HepG2 (cell line): Measurements from ENCODE around the gene TTC9. TPM values are rescaled to one million over a fixed set of nuclear protein-coding genes. Genes with fewer than 3 reads are reported as not detected.

Source experiments
- ARNT2 ChIP-seq: sonication (generic); formaldehyde crosslinking; IDR thresholded peaks from 2 replicates; pipeline ENCODE4 v1.8.0; 2022; ENCODE audit warnings: mild to moderate bottlenecking, low read depth, missing genetic modification reagents, moderate library complexity
- ATF3 ChIP-seq: sonication (generic); formaldehyde crosslinking; IDR thresholded peaks from 2 replicates; pipeline ENCODE4 v1.4.0; 2020; ENCODE audit warnings: missing genetic modification reagents
- BORCS8-MEF2B ChIP-seq: sonication (generic); formaldehyde crosslinking; IDR thresholded peaks from 2 replicates; pipeline ENCODE4 v1.8.0; 2022; ENCODE audit warnings: mild to moderate bottlenecking, missing genetic modification reagents
- CBX2 ChIP-seq, 2 experiments: fragments of 200-600 bp in 1 of 2; sonication (generic); formaldehyde crosslinking in 1 of 2; IDR thresholded peaks; 2 replicates each; pipeline versions ENCODE4 v1.7.0 to v1.8.1; 2018 to 2022; ENCODE audit warnings: low read depth in 2 of 2, low read length in 1 of 2, mild to moderate bottlenecking in 1 of 2, missing genetic modification reagents in 1 of 2
- CEBPB ChIP-seq: IDR thresholded peaks from 2 replicates; pipeline ENCODE4 v1.6.1; 2011; ENCODE audit warnings: low read depth, low read length, improper control_type of control experiment, borderline replicate concordance
- EP300 ChIP-seq, 3 experiments: sonication (generic) in 1 of 3; formaldehyde crosslinking in 1 of 3; IDR thresholded peaks; 2 replicates each; pipeline versions ENCODE4 v1.5.1 to v1.6.1; 2011 to 2020; ENCODE audit warnings: low read depth in 2 of 3, low read length in 2 of 3, borderline replicate concordance in 1 of 3, improper control_type of control experiment in 1 of 3, mild to moderate bottlenecking in 1 of 3, missing genetic modification reagents in 1 of 3, moderate library complexity in 1 of 3
- GATA4 ChIP-seq: sonication (generic); IDR thresholded peaks from 2 replicates; pipeline ENCODE4 v1.6.1; 2016; ENCODE audit warnings: antibody characterized with exemption, low read depth, borderline replicate concordance
- GATAD1 ChIP-seq: IDR thresholded peaks from 2 replicates; pipeline ENCODE4 v1.6.1; 2016; ENCODE audit warnings: missing genetic modification reagents, missing compliant biosample characterization
- GATAD2A ChIP-seq: IDR thresholded peaks from 2 replicates; pipeline ENCODE4 v1.6.1; 2016
- IKZF5 ChIP-seq: IDR thresholded peaks from 2 replicates; pipeline ENCODE4 v1.6.1; 2018; ENCODE audit warnings: missing genetic modification reagents, mild to moderate bottlenecking, missing compliant biosample characterization
- IRF9 ChIP-seq: sonication (generic); formaldehyde crosslinking; IDR thresholded peaks from 2 replicates; pipeline ENCODE4 v1.8.0; 2022; ENCODE audit warnings: missing genetic modification reagents, mild to moderate bottlenecking, borderline replicate concordance
- MED1 ChIP-seq: sonication (generic); formaldehyde crosslinking; IDR thresholded peaks from 2 replicates; pipeline ENCODE4 v1.4.0; 2020; ENCODE audit warnings: missing genetic modification reagents
- MLX ChIP-seq: IDR thresholded peaks from 2 replicates; pipeline ENCODE4 v1.6.1; 2016
- RXRA ChIP-seq: sonication (generic); formaldehyde crosslinking; IDR thresholded peaks from 2 replicates; pipeline ENCODE4 v1.5.1; 2020; ENCODE audit warnings: missing genetic modification reagents
- SAP130 ChIP-seq: IDR thresholded peaks from 2 replicates; pipeline ENCODE4 v1.6.1; 2016; ENCODE audit warnings: low read depth
- TFAP4 ChIP-seq: sonication (generic); IDR thresholded peaks from 2 replicates; pipeline ENCODE4 v1.6.1; 2016; ENCODE audit warnings: low read depth, borderline replicate concordance
- TMF1 ChIP-seq: sonication (generic); formaldehyde crosslinking; IDR thresholded peaks from 2 replicates; pipeline ENCODE4 v1.8.1; 2022; ENCODE audit warnings: low read depth, missing genetic modification reagents
- ZFY ChIP-seq: sonication (generic); formaldehyde crosslinking; IDR thresholded peaks from 2 replicates; pipeline ENCODE4 v1.4.0; 2020; ENCODE audit warnings: missing genetic modification reagents
- ZNF263 ChIP-seq: sonication (generic); formaldehyde crosslinking; IDR thresholded peaks from 2 replicates; pipeline ENCODE4 v1.4.0; 2020; ENCODE audit warnings: missing genetic modification reagents
- ZNF781 ChIP-seq: sonication (generic); formaldehyde crosslinking; IDR thresholded peaks from 2 replicates; pipeline ENCODE4 v1.5.1; 2020; ENCODE audit warnings: borderline replicate concordance, mild to moderate bottlenecking, missing genetic modification reagents; ENCODE audit errors: not compliant biosample characterization
- polyA plus RNA-seq, 8 experiments: library from polyadenylated mRNA; depleted of rRNA in 3 of 8; stranded (reverse) in 7 of 8; unstranded in 1 of 8; fragments of >200 nt; fragmentation: Illumina TruSeq in 4 of 8; extraction: Trizol in 4 of 8; gene quantifications; 2 replicates each; pipeline versions ENCODE4 v1.2.1 to v1.2.3, GENCODE V29; 2011 to 2016; ENCODE audit warnings: low read depth in 4 of 8, missing spikeins in 1 of 8, mixed read lengths in 1 of 8; ENCODE audit not compliant: insufficient read depth in 1 of 8
- total RNA-seq, 5 experiments: library from RNA; depleted of rRNA; stranded (reverse); fragments of >200 nt; fragmentation: Illumina TruSeq; extraction: Trizol; gene quantifications; 2 replicates each; pipeline ENCODE4 v1.2.3, GENCODE V29; 2016; ENCODE audit warnings: low read depth in 1 of 5
- TF ChIP-seq, protein P1 (sequence below): sonication (generic); formaldehyde crosslinking; IDR thresholded peaks from 2 replicates; pipeline ENCODE4 v1.8.0; 2023; ENCODE audit warnings: mild to moderate bottlenecking, missing genetic modification reagents

TTC9 gene
- total and polyA plus RNA-seq, 2 of the 13 experiments (the other 11 are each of a cell fraction or from before 2014, with no cell fraction given), result 0.13 to 0.30 TPM

DNA sequence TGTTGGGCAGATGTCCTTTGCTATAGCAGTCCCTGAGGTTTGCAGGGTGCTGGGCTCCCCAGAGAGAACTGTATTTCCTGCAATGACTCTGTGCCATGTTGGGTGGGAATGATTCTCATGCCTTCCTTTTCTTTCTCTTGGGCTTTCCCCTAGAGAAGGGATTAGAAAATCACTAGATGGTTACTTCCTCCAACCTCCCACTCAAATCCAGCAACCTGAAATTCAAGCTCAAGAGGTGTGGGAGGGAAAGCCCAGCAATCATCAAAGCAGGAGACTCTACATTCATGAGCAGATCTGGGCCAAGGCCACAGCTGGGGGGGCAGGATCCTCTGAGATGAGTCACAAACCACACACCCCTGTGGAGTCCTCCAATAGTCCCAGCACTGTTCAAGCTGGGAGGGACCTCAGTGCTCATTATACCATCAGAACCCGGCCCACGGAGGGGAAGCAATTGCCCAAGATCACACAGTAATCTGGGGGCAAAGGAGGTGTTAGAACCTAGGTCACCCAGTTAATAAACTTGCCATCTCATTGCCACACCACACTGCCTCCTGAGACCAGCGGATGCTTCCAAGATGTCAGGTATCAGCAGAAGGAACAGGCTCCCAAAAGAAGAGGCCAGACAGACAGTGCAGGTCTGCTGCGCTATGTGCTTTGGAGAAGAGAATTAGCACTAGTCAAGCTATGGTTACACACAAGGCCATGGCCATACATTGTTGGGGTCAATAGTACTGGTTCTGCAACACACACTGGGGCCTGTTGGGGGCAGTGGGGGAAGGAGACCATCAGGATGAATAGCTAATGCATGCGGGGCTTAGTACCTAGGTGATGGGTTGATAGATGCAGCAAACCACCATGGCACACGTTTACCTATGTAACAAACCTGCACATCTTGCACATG, 65.7 kb downstream of the TTC9 start (continued):
- TF ChIP-seq MLX (CRISPR knock-in tag) (0 out of 2 replicates have a peak, but pooled peaks have one; percentile 57), ARNT2 (no peak), EP300 (IDR thresholded peaks at IDR 0.05; ENCODE audit: low read depth in 2 of 2, low read length in 2 of 2) (peak in 1 of 2 experiments; percentile 86; a peak in 2 of 4 replicates), EP300 (CRISPR knock-in tag; IDR thresholded peaks at IDR 0.05; ENCODE audit: borderline replicate concordance) (peak; percentile 78; the same call in 1 of the 2 replicates), SAP130 (peak; percentile 75), ZNF781 (CRISPR knock-in tag) (no peak), IRF9 (no peak), TMF1 (CRISPR knock-in tag) (no peak), BORCS8-MEF2B (CRISPR knock-in tag) (no peak; the same call in 1 of the 2 replicates), ZNF263 (CRISPR knock-in tag) (no peak), GATAD1 (CRISPR knock-in tag) (peak; percentile 40; the same call in 1 of the 2 replicates), ZFY (CRISPR knock-in tag) (no peak), GATAD2A (peak; percentile 72), IKZF5 (CRISPR knock-in tag) (0 out of 2 replicates have a peak, but pooled peaks have one; percentile 43), CBX2 (IDR thresholded peaks at IDR 0.05; ENCODE audit: low read depth, low read length) (no peak), CBX2 (CRISPR knock-in tag; IDR thresholded peaks at IDR 0.05; ENCODE audit: low read depth) (no peak), MED1 (peak; percentile 67), TFAP4 (peak; percentile 76; the same call in 1 of the 2 replicates), GATA4 (no peak), CEBPB (peak; percentile 63; the same call in 1 of the 2 replicates), ATF3 (CRISPR knock-in tag) (peak; percentile 77), RXRA (CRISPR knock-in tag) (peak; percentile 81; the same call in 1 of the 2 replicates)
- TF ChIP-seq, protein P1, sequence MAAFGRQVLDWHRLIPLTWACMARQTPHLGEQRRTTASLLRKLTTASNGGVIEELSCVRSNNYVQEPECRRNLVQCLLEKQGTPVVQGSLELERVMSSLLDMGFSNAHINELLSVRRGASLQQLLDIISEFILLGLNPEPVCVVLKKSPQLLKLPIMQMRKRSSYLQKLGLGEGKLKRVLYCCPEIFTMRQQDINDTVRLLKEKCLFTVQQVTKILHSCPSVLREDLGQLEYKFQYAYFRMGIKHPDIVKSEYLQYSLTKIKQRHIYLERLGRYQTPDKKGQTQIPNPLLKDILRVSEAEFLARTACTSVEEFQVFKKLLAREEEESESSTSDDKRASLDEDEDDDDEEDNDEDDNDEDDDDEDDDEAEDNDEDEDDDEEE (CRISPR knock-in tag), result no peak
